PFSK-1 (cell line): ENCODE measurements around the gene FBXL5.

ENCODE experiments used
- POLR2AphosphoS5 ChIP-seq: IDR thresholded peaks from 2 replicates; pipeline ENCODE4 v1.6.1; 2012; ENCODE audit warnings: low read depth, mild to moderate bottlenecking, control low read depth, low read length, moderate library complexity
- SIN3A ChIP-seq: IDR thresholded peaks from 2 replicates; pipeline ENCODE4 v1.6.1; 2012; ENCODE audit warnings: mild to moderate bottlenecking, low read length, moderate library complexity, borderline replicate concordance; ENCODE audit not compliant: insufficient read depth
- TAF1 ChIP-seq: IDR thresholded peaks from 2 replicates; pipeline ENCODE4 v1.6.1; 2012; ENCODE audit warnings: low read length, control low read depth, borderline replicate concordance; ENCODE audit not compliant: insufficient read depth
- TF ChIP-seq, protein P1 (sequence below), 2 experiments: IDR thresholded peaks; 2 replicates each; pipeline versions ENCODE4 v1.6.1 to v1.8.0; 2011 to 2012; ENCODE audit warnings: low read depth in 2 of 2, low read length in 2 of 2, control low read depth in 1 of 2, inconsistent platforms in 1 of 2, mild to moderate bottlenecking in 1 of 2, moderate library complexity in 1 of 2; ENCODE audit not compliant: insufficient read depth in 1 of 2

GRCh38 chr4:15562623-15563022 is 92.5 kb downstream of the FBXL5 start:
- TF ChIP-seq SIN3A (no peak), POLR2AphosphoS5 (no peak), TAF1 (no peak)
- TF ChIP-seq, protein P1, sequence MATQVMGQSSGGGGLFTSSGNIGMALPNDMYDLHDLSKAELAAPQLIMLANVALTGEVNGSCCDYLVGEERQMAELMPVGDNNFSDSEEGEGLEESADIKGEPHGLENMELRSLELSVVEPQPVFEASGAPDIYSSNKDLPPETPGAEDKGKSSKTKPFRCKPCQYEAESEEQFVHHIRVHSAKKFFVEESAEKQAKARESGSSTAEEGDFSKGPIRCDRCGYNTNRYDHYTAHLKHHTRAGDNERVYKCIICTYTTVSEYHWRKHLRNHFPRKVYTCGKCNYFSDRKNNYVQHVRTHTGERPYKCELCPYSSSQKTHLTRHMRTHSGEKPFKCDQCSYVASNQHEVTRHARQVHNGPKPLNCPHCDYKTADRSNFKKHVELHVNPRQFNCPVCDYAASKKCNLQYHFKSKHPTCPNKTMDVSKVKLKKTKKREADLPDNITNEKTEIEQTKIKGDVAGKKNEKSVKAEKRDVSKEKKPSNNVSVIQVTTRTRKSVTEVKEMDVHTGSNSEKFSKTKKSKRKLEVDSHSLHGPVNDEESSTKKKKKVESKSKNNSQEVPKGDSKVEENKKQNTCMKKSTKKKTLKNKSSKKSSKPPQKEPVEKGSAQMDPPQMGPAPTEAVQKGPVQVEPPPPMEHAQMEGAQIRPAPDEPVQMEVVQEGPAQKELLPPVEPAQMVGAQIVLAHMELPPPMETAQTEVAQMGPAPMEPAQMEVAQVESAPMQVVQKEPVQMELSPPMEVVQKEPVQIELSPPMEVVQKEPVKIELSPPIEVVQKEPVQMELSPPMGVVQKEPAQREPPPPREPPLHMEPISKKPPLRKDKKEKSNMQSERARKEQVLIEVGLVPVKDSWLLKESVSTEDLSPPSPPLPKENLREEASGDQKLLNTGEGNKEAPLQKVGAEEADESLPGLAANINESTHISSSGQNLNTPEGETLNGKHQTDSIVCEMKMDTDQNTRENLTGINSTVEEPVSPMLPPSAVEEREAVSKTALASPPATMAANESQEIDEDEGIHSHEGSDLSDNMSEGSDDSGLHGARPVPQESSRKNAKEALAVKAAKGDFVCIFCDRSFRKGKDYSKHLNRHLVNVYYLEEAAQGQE (IDR thresholded peaks at IDR 0.05; ENCODE audit: insufficient read depth in 1 of 2, low read depth in 2 of 2, low read length in 2 of 2) = no peak
